ENCODE data around the gene CENPO.
"Not testable (repeated sequence)": the region's sequence is repeated elsewhere in the genome, so short reads cannot be mapped to it uniquely, and the experiment has no call there.

The CENPO gene

GRCh38 chr2:24792542-24792873 is 717 bp upstream of the CENPO start:
- H3K27me3 ChIP-seq (ENCODE audit: control insufficient read depth, insufficient read depth, low read length), result no peaks in the 10 kb centered on the region

GRCh38 chr2:24793761-24794435 is 673 bp downstream of the CENPO start:
- H3K27me3 ChIP-seq (ENCODE audit: control insufficient read depth, insufficient read depth, low read length), result no peaks in the 10 kb centered on the region
- H3K9ac ChIP-seq (ENCODE audit: low read depth, low read length), result peak overlapping the region; percentile 100
- H3K36me3 ChIP-seq (ENCODE audit: control insufficient read depth, insufficient read depth, low read length), result no peaks in the 10 kb centered on the region
- no peaks in the 10 kb centered on the region for H3K9me3 ChIP-seq (ENCODE audit: control insufficient read depth, insufficient read depth, low read length)
- peaks cover 15% of the 10 kb centered on the region for H3K4me1 ChIP-seq (ENCODE audit: control insufficient read depth, insufficient read depth, low read length)
- H3K4me3 ChIP-seq (ENCODE audit: low read depth, low read length), result peak overlapping the region; percentile 96

More at GRCh38 chr2:24792542-24792873, 717 bp upstream of the CENPO start:
- Histone ChIP-seq H3K36me3 (ENCODE audit: control insufficient read depth, insufficient read depth, low read length) (no peaks in the 10 kb centered on the region), H3K4me1 (ENCODE audit: control insufficient read depth, insufficient read depth, low read length) (peaks cover 15% of the 10 kb centered on the region), H3K4me3 (ENCODE audit: low read depth, low read length) (peak overlapping the region; percentile 96), H3K9me3 (ENCODE audit: control insufficient read depth, insufficient read depth, low read length) (no peaks in the 10 kb centered on the region), H3K9ac (ENCODE audit: low read depth, low read length) (peak overlapping the region; percentile 100)

- H3K9me3 ChIP-seq (ENCODE audit: control insufficient read depth, insufficient read depth, low read length), result no peaks in the 10 kb centered on the region
- H3K27me3 ChIP-seq (ENCODE audit: control insufficient read depth, insufficient read depth, low read length), result no peaks in the 10 kb centered on the region
- no peak overlapping the region for H3K9ac ChIP-seq (ENCODE audit: low read depth, low read length)
- H3K4me3 ChIP-seq (ENCODE audit: low read depth, low read length), result no peak overlapping the region
- peaks cover 8% of the 10 kb centered on the region for H3K36me3 ChIP-seq (ENCODE audit: control insufficient read depth, insufficient read depth, low read length)
- H3K4me1 ChIP-seq (ENCODE audit: control insufficient read depth, insufficient read depth, low read length), result peaks cover 5% of the 10 kb centered on the region
Measured at GRCh38 chr2:24797644-24798043, 4.4 kb downstream of the CENPO start.

- not testable (repeated sequence) for H3K9me3 ChIP-seq (ENCODE audit: control insufficient read depth, insufficient read depth, low read length); H3K4me1 ChIP-seq (ENCODE audit: control insufficient read depth, insufficient read depth, low read length); H3K4me3 ChIP-seq (ENCODE audit: low read depth, low read length); H3K36me3 ChIP-seq (ENCODE audit: control insufficient read depth, insufficient read depth, low read length); H3K9ac ChIP-seq (ENCODE audit: low read depth, low read length); H3K27me3 ChIP-seq (ENCODE audit: control insufficient read depth, insufficient read depth, low read length)
Measured at GRCh38 chr2:24800487-24800886, 7.3 kb downstream of the CENPO start.

- peaks cover 16% of the 10 kb centered on the region for H3K36me3 ChIP-seq (ENCODE audit: control insufficient read depth, insufficient read depth, low read length)
- H3K27me3 ChIP-seq (ENCODE audit: control insufficient read depth, insufficient read depth, low read length); H3K4me3 ChIP-seq (ENCODE audit: low read depth, low read length); H3K9me3 ChIP-seq (ENCODE audit: control insufficient read depth, insufficient read depth, low read length); H3K4me1 ChIP-seq (ENCODE audit: control insufficient read depth, insufficient read depth, low read length); H3K9ac ChIP-seq (ENCODE audit: low read depth, low read length): not testable (repeated sequence)
Measured at GRCh38 chr2:24805811-24806660, 12.8 kb downstream of the CENPO start.

GRCh38 chr2:24806661-24807036 is 13.4 kb downstream of the CENPO start:
- Histone ChIP-seq H3K36me3 (ENCODE audit: control insufficient read depth, insufficient read depth, low read length) (peaks cover 16% of the 10 kb centered on the region), H3K4me3 (ENCODE audit: low read depth, low read length) (no peak overlapping the region), H3K9me3 (ENCODE audit: control insufficient read depth, insufficient read depth, low read length) (peaks cover 8% of the 10 kb centered on the region)

GRCh38 chr2:24809316-24810007 is 16.2 kb downstream of the CENPO start:
- Histone ChIP-seq H3K27me3 (ENCODE audit: control insufficient read depth, insufficient read depth, low read length) (no peaks in the 10 kb centered on the region), H3K9me3 (ENCODE audit: control insufficient read depth, insufficient read depth, low read length) (peaks cover 8% of the 10 kb centered on the region), H3K36me3 (ENCODE audit: control insufficient read depth, insufficient read depth, low read length) (peaks cover 16% of the 10 kb centered on the region), H3K9ac (ENCODE audit: low read depth, low read length) (no peak overlapping the region), H3K4me1 (ENCODE audit: control insufficient read depth, insufficient read depth, low read length) (no peaks in the 10 kb centered on the region), H3K4me3 (ENCODE audit: low read depth, low read length) (no peak overlapping the region)

More at GRCh38 chr2:24806661-24807036, 13.4 kb downstream of the CENPO start:
- Histone ChIP-seq H3K4me1 (ENCODE audit: control insufficient read depth, insufficient read depth, low read length) (no peaks in the 10 kb centered on the region), H3K9ac (ENCODE audit: low read depth, low read length) (no peak overlapping the region), H3K27me3 (ENCODE audit: control insufficient read depth, insufficient read depth, low read length) (no peaks in the 10 kb centered on the region)

GRCh38 chr2:24813691-24814137 is 20.5 kb downstream of the CENPO start:
- Histone ChIP-seq H3K4me1 (ENCODE audit: control insufficient read depth, insufficient read depth, low read length) (no peaks in the 10 kb centered on the region), H3K9me3 (ENCODE audit: control insufficient read depth, insufficient read depth, low read length) (no peaks in the 10 kb centered on the region), H3K9ac (ENCODE audit: low read depth, low read length) (no peak overlapping the region), H3K4me3 (ENCODE audit: low read depth, low read length) (no peak overlapping the region), H3K36me3 (ENCODE audit: control insufficient read depth, insufficient read depth, low read length) (peaks cover 28% of the 10 kb centered on the region), H3K27me3 (ENCODE audit: control insufficient read depth, insufficient read depth, low read length) (no peaks in the 10 kb centered on the region)

- no peaks in the 10 kb centered on the region for H3K27me3 ChIP-seq (ENCODE audit: control insufficient read depth, insufficient read depth, low read length)
- H3K36me3 ChIP-seq (ENCODE audit: control insufficient read depth, insufficient read depth, low read length), result peaks cover 36% of the 10 kb centered on the region
- no peaks in the 10 kb centered on the region for H3K4me1 ChIP-seq (ENCODE audit: control insufficient read depth, insufficient read depth, low read length)
- no peaks in the 10 kb centered on the region for H3K9me3 ChIP-seq (ENCODE audit: control insufficient read depth, insufficient read depth, low read length)
- H3K9ac ChIP-seq (ENCODE audit: low read depth, low read length), result no peak overlapping the region
- no peak overlapping the region for H3K4me3 ChIP-seq (ENCODE audit: low read depth, low read length)
Measured at GRCh38 chr2:24814516-24814915, 21.3 kb downstream of the CENPO start.

GRCh38 chr2:24815171-24815570 is 21.9 kb downstream of the CENPO start:
- Histone ChIP-seq H3K4me1 (ENCODE audit: control insufficient read depth, insufficient read depth, low read length) (no peaks in the 10 kb centered on the region), H3K36me3 (ENCODE audit: control insufficient read depth, insufficient read depth, low read length) (peaks cover 36% of the 10 kb centered on the region), H3K9me3 (ENCODE audit: control insufficient read depth, insufficient read depth, low read length) (no peaks in the 10 kb centered on the region), H3K27me3 (ENCODE audit: control insufficient read depth, insufficient read depth, low read length) (no peaks in the 10 kb centered on the region), H3K4me3 (ENCODE audit: low read depth, low read length) (no peak overlapping the region), H3K9ac (ENCODE audit: low read depth, low read length) (no peak overlapping the region)

- no peak overlapping the region for H3K4me3 ChIP-seq (ENCODE audit: low read depth, low read length)
- H3K36me3 ChIP-seq (ENCODE audit: control insufficient read depth, insufficient read depth, low read length), result peaks cover 39% of the 10 kb centered on the region
- H3K9ac ChIP-seq (ENCODE audit: low read depth, low read length), result no peak overlapping the region
- no peaks in the 10 kb centered on the region for H3K27me3 ChIP-seq (ENCODE audit: control insufficient read depth, insufficient read depth, low read length)
- H3K9me3 ChIP-seq (ENCODE audit: control insufficient read depth, insufficient read depth, low read length), result no peaks in the 10 kb centered on the region
- peaks cover 8% of the 10 kb centered on the region for H3K4me1 ChIP-seq (ENCODE audit: control insufficient read depth, insufficient read depth, low read length)
Measured at GRCh38 chr2:24816404-24816803, 23.2 kb downstream of the CENPO start.

All from iPS-15b (cell line).